ENCODE data around the gene MRPL17. TPM values are rescaled to one million over a fixed set of nuclear protein-coding genes. Genes with fewer than 3 reads are reported as not detected.
"Not testable (repeated sequence)": the region's sequence is repeated elsewhere in the genome, so short reads cannot be mapped to it uniquely, and the experiment has no call there.

MRPL17 gene
- total and polyA plus RNA-seq, 2 of the 13 experiments (the other 11 are each of a cell fraction or from before 2014, with no cell fraction given) = 59.4 to 90.0 TPM

- TF ChIP-seq ZNF124 (CRISPR knock-in tag; IDR thresholded peaks at IDR 0.05) = 0 out of 2 replicates have a peak, but pooled peaks have one; percentile 32
- TF ChIP-seq CEBPB (IDR thresholded peaks at IDR 0.05; ENCODE audit: borderline replicate concordance, low read depth, low read length) = peak; percentile 93
- 0 out of 2 replicates have a peak, but pooled peaks have one; percentile 10 for TF ChIP-seq NCOA2 (CRISPR knock-in tag; IDR thresholded peaks at IDR 0.05)
- TF ChIP-seq ZNF816 (CRISPR knock-in tag; IDR thresholded peaks at IDR 0.05; ENCODE audit: borderline replicate concordance) = no peak
- peak; percentile 75 for TF ChIP-seq SMC3 (IDR thresholded peaks at IDR 0.05; ENCODE audit: low read length)
- no peak for TF ChIP-seq ZNF782 (CRISPR knock-in tag; IDR thresholded peaks at IDR 0.05; ENCODE audit: borderline replicate concordance)
- TF ChIP-seq CTCF (CRISPR knock-in tag; IDR thresholded peaks at IDR 0.05) = peak; percentile 72
- TF ChIP-seq POGK (CRISPR knock-in tag; conservative IDR thresholded peaks at IDR 0.05) = no peak
- peak; percentile 60; the same call in 1 of the 2 replicates for TF ChIP-seq ELF3 (CRISPR knock-in tag; IDR thresholded peaks at IDR 0.05)
- 0 out of 2 replicates have a peak, but pooled peaks have one; percentile 20 for TF ChIP-seq SAP130 (CRISPR knock-in tag; IDR thresholded peaks at IDR 0.05; ENCODE audit: low read depth)
These were observed 20.3 kb upstream of the MRPL17 start (continued) for GRCh38 chr11:6703247-6704063.

- H3K4me3 ChIP-seq (replicated peaks in 1 of 3; ENCODE audit: insufficient read depth in 1 of 3, low read depth in 2 of 3, low read length in 3 of 3); ATAC-seq; H2AFZ ChIP-seq (ENCODE audit: low read length); H3K9ac ChIP-seq (ENCODE audit: insufficient read depth, low read depth, low read length); H3K9me3 ChIP-seq (ENCODE audit: low read length); H3K27ac ChIP-seq (ENCODE audit: extremely low read length, insufficient read depth, low read length); H3K4me2 ChIP-seq (ENCODE audit: low read depth, low read length); H4K20me1 ChIP-seq (ENCODE audit: insufficient read depth, low read length); H3K27me3 ChIP-seq (ENCODE audit: control insufficient read depth in 1 of 2, insufficient read depth in 2 of 2, low read length in 2 of 2); BruUV-seq (replicated peaks); intact Hi-C loops (cut with micrococcal nuclease; ENCODE audit: unreplicated experiment); CTCF ChIA-PET (ENCODE audit: low intra/inter-chr PET ratio, low total read pairs); FAIRE-seq; in situ Hi-C loops (cut with HindIII; ENCODE audit: extremely low pct_ligation_motif_present, low pct_unique_long_range_greater_than_20kb); H3K4me1 ChIP-seq (ENCODE audit: insufficient read depth, low read length); H3K79me2 ChIP-seq (ENCODE audit: insufficient read depth, low read length); DNase-seq (ENCODE audit: low spot score); H3K36me3 ChIP-seq (replicated peaks in 1 of 2; ENCODE audit: control insufficient read depth in 1 of 2, insufficient read depth in 2 of 2, low read length in 2 of 2): not testable (repeated sequence)
- 11% methylated on average over 3 of the region's 3 CpGs for WGBS (ENCODE audit: low lambda C conversion rate)
- POLR2A ChIA-PET = interaction anchor here (1.3 kb wide), 1 partner anchor 19 kb away, joined by 4 read pairs; the partner anchor contains the start of gene MRPL17
These were observed 18.8 kb upstream of the MRPL17 start for GRCh38 chr11:6701955-6702354.

All from HepG2 (cell line).